Measurements from ENCODE around the gene SUGCT.
"Not testable (repeated sequence)": the region's sequence is repeated elsewhere in the genome, so short reads cannot be mapped to it uniquely, and the experiment has no call there.

The SUGCT gene

DNA sequence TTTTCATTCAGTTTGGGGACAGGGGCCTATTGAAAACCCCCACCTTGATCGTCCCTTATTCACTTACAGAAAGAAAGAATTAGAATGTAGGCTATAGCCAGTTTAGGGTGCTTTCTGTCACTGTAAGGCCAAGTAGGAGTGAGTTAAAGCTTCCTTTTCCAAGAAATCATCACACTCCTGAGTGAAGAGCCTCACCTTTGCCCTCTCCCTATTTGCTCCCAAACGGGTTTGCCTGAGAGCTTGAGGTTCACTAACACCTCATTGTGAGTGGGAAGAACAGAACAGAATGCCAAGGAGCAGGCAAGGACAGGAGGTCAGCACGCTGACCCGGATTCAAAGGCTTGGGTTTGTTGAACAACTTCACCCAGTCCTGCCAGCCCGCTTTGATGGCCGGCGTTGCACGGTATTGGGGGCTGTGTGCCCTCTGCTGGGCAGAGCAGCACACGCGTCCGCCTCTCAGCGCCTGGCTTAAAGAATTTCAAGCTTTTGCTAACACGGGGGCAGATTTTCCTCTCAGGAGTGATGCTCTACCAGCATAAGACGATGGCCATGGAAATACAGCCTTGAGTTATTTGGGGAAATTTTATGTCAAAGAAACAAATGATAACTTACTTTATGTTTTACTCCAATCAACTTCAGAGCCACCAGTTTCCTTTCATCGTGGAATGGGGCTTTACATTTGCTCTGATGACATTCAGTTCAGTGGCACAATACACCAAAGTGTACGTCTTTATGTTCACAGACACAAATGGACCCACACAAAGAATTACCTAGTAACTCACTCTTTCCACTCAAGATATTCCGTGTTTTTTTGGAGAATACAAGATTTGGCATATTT, 470.0 kb downstream of the SUGCT start:
- no peak for DNase-seq (ENCODE audit: extremely low read depth in 1 of 2, low read depth in 1 of 2)

DNA sequence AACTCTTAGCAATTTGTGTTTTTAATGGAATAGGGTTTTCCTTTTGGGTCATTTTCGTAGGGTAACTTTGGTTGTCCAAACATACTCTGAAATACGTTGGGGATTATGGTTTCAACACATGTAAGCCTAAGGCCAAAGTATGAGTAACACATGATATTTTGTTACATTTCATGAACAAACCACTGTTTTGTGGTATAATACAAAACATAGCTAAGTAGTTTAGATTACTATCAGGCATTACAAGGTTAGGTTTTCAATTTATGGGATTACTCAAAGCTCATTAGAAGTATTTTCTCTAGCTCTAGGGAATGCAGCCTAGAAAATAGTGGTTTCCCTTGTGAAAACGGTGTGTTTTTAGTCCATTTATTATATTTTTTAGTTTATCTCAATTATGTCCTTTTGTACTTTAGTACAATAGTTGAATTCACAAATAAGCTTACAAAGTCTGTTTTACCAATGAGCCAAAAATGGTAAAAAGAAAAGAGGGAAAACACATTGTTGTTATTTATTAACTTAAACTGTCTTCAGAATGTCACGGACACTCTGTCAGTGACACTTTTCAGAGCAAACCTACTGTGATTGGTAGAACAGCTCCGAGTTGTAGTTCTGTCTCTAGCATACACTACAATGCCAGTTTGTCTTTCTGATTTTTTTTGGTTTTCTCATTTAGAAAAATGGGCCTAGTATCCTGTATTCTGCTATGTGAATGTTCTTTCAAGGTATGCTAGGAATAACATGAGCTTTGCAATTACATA, 473.7 kb downstream of the SUGCT start:
- DNase-seq (ENCODE audit: extremely low read depth in 1 of 2, low read depth in 1 of 2) = no peak

DNA sequence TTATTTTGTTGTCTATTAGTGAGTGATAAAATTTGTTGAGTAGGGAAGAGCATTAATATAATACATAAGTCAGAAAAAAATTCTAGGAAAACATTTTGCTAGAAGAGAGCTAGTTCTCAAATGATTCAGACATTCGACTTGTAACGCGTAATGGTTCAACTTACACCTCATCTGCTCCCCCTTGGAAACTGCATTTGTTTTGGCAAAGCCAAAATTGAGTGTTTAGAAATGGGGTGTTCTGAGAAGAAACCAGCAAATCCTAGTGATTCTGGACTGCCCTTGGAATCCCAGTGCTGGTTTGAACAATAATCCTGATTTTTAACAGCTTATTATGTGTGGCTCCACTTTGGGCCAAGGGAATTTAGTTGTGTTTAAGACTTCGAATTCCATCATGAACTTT, 475.7 kb downstream of the SUGCT start:
- no peak for DNase-seq (ENCODE audit: extremely low read depth in 1 of 2, low read depth in 1 of 2)

DNA sequence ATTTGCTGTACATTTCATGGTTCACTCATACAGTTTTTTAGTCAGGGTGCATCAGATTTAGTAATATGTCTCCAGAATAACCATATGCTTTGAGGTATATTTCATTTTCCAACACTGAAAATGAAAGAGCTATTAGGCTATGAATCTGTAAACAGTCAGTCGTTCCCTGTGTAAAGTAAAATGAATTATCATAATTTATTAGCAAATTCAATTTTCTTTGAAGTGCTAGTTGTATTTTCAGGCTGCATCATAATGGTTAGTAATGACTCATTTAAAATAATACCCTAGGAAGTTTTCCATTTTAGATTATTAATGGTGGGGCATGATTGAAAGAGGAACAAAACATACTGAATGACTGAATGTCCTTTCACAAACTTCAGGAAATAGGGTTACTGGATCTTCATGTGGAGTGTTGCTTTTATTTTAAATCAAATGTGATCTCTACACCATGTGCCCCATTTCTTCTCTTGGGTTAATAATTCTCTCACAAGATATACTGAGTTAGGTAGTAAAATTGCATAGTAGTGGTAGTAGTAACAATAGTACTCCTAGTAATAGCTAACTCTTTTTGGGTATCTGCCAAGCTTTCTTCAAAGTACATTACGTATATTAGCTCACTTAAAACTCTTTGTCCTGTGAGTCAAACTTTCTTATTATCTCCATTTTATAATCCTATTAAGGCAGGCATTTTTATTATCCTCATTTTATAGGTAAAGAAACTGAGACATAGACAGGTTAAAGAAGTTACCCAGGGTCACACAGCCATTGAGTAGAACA, 476.5 kb downstream of the SUGCT start:
- no peak for DNase-seq (ENCODE audit: extremely low read depth in 1 of 2, low read depth in 1 of 2)

DNA sequence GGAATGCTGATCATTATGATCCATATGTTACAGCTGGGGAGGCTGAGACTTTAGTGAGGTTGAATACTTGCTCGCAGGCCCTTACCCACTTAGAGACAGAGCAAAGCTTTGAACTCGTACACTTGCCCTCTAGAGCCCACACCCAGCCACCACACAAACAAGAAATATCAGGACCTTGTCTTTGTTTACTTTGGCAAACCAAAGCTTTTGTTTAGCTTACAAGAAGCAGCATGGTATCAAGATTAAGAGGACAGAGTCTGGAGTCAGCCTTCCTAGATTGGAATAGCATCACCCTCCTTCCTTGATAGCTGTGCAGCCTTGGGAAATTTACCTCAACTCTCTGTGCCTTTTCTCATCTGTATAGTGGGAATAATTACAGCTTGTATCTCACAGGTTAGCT, 477.5 kb downstream of the SUGCT start:
- no peak for DNase-seq (ENCODE audit: extremely low read depth in 1 of 2, low read depth in 1 of 2)

DNA sequence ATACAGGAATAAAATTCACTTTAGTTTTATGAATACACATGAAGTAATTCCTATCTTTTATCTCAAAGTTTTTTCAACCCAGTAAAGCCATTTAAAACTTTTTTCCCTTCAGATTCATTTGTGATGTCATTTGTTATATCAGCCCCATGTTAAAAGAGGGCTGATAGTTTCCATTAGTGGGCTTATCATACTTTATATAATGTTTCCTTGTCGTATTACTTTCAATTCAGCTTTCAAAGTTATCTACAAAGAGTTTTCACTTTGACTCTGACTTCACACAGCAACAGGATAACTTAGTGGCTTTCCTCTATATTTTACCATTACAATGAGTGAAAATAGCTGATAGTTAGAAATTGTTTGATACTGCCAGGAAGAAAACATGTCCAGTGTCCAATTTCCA, 484.8 kb downstream of the SUGCT start:
- DNase-seq (ENCODE audit: extremely low read depth in 1 of 2, low read depth in 1 of 2) = no peak

DNA sequence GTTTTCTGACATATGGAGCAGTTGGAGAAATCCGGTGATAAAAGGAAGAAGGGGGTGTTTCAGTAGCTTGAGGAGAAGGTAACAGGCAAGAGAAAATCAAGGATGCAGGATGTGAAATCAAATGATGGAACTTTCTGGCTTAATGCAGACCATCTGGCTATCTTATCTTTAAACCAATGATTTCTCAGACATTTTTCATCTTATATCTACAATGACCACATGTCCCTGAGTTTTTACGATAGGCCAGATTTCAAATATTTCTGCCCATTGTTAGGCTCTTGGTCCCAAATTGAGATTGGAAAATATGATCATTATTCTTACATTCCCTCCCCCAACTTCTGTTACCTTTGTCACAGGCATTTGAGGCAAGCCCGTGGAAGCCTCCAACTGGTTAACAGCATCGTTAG, 486.8 kb downstream of the SUGCT start:
- no peak for DNase-seq (ENCODE audit: extremely low read depth in 1 of 2, low read depth in 1 of 2)

DNA sequence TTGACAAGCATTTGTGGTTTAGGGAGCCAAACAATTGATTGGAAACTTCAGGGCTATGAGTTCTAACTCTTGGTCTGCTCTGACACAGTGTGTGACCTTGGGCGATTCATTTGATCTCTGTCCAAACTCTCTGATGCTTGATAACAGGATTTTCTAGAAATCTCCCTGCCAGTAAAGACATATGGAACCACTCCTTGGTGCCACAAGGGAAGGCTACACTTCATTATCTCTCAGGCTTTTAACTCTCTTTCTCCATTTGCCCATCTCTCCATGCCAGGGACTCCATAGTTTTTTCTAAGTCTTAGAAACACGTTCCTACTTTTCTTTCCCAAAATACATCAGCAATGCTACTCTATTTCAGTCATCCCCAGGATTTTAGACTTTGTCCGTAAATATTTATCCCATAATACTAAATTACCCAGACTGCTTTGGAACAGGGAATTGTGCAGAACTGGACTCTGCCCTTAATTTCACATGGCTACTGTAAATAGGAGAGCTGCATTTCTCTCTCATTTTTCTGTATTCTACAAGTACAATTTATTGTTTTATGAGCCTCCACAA, 488.2 kb downstream of the SUGCT start:
- DNase-seq (ENCODE audit: extremely low read depth in 1 of 2, low read depth in 1 of 2) = no peak

DNA sequence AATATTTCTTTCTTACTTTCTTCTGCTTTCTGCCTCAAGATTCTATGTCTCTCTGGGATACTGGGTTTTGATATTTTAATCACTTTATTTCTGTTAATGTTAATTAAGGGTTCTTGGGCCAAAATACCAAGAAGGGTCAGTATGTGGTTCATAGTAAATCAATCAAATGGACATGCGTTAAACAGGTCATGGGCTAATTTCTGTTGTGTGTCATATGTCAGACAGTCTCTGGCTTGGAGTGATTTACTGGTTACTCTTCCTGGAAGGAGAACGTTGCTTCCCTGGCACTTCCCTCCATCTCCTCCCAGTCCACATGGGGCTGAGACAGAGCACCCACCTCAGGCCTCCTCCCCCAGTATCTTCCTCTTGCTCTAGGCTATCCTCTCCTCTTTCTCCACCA, 489.1 kb downstream of the SUGCT start:
- DNase-seq (ENCODE audit: extremely low read depth in 1 of 2, low read depth in 1 of 2) = no peak

DNA sequence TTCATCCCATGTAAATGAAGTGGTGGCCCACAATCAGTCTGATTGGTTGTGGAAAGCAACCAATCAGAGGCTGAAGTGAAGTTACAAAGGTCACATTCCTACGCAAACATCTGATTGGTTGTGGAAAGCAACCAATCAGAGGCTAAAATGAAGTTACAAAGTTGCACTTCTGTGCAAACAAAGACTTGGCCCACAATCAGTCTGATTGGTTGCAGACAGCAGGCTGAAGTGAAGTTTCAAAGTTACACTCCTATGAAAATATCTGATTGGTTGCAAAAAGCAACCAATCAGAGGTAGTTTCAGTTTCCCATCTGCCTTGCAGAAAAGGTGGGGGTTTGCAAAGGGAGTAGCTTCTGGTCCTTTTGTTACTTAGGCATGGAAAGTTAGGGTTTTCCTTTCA, 492.6 kb downstream of the SUGCT start:
- DNase-seq (ENCODE audit: extremely low read depth in 1 of 2, low read depth in 1 of 2) = not testable (repeated sequence)

DNA sequence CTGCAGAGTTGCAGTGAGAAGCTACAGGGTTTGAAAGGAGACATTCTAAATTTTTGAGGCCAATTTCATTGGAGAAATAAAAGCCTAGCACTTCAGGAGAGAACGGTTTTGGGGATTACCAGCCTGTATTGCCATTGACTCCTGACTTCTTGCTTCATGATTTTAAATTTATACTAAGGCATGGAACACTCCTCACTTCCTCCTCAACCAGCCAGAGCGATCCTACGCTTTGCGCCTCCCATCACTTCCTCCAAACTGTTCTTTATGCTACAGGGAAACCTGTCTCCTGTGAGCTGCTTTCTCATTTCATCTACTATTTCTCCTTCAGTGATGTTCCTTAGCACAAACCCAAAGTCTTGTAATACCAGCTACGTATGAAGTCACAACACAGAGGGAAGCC, 495.1 kb downstream of the SUGCT start:
- DNase-seq (ENCODE audit: extremely low read depth in 1 of 2, low read depth in 1 of 2) = no peak

DNA sequence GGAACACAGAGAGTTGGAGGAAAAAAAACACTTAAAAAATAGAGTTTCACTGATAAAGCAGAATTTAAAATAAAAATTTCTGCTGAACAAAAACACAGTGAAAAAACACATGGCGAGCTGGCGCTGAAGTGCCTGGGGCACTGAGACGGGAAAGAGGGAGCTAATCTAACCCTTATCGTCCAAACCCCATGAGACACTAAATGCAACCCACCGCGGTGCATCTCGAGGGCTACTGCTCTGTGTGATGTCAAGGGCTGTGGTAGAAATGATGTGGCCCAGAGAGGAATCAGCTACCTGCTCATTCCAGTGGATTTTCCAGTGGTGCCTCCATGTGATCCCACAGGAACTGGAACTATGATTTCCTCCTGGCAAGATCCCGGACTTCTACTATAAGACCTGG, 499.3 kb downstream of the SUGCT start:
- DNase-seq (ENCODE audit: extremely low read depth in 1 of 2, low read depth in 1 of 2) = no peak

DNA sequence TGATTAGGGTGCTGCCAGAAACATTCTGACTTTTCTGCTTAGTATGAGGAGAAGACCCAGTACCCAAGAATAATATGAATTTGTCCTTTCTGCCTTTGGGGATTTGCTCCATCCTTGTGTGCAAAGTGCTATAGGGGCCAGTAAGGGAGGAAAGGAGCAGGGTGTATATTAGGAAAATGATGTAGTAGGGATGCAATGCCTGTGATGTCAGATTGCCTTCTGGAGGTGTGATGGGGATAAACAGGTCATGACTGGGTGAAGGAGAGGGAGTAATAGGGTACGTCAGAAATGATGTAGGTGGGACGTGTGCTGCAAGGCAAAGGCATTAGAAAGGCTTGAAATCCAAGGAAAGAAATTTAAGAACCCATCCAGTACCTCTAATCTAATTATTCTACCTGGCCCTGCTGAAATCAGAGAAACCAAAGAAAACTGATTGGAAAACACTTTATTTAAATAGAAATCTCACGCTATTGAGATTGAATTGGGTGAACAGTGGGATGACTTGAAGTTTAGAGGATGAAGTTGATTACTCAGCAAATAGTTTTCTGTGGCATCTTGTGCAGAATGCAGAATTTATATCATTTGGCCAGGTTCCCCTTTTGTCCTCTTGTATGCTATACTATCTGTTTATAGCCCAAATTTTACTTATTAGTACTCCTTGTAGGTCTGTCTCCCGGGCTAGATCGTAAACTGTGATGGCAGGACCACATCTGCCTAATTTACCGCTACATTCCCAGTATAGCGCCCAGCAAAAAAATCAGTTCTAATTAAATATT, 503.9 kb downstream of the SUGCT start:
- DNase-seq (ENCODE audit: extremely low read depth in 1 of 2, low read depth in 1 of 2) = no peak

DNA sequence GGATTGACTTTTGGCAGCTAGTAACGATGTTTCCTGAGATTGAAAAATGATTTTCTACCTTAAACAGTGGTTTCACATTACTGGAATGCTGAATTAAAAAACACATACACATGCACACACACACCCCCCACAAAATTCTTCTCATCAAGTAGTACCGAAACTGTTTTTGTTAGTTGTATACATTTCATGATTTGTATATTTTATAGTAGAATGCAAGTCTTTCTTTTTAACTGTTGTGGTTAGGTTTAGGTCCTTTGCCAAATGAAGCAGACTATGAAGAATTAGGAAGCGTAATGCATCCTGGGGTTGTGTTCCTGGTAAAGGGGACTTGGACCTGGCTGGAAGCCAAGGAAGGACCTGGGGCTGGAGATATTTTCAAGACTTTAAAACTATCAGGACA, 505.8 kb downstream of the SUGCT start:
- DNase-seq (ENCODE audit: extremely low read depth in 1 of 2, low read depth in 1 of 2) = no peak

DNA sequence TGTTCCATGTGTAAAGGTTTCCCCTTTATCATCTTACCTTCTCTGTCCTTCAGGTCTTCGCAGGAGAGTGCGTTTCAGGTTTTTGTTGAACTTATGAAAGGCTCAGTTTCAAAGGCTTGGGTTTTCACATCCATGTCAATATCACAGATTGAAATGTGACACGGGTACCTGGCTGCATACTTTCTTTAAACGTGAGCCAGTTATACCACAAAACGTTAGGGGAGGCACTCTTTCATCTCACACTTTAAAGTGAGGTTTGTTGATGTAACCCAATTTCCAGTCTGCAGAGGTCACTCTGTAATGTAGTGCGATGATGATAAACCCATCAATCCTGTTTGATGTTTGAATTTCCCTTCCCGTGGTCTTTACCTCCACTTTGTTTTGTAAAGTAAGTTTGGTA, 506.9 kb downstream of the SUGCT start:
- no peak for DNase-seq (ENCODE audit: extremely low read depth in 1 of 2, low read depth in 1 of 2)

DNA sequence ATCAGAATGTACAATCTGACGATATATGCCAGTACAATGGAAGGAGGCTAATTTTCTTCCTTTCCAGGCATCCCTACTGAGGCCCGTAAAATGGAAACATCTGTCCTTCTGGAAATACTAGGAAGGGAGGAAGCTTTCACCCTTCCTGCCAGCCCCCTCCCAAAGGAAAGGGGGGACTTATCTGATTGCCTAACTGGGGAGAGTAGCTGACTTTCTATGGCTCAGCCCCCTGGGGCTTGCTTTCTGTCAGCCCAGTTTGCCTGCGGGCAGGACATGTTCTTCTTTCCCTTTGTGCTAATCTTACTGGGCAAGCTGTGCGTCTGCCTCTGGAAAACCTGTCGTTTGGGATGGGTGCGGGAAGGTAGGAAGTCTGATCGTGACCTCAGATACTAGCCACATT, 508.9 kb downstream of the SUGCT start:
- DNase-seq (ENCODE audit: extremely low read depth in 1 of 2, low read depth in 1 of 2) = no peak

DNA sequence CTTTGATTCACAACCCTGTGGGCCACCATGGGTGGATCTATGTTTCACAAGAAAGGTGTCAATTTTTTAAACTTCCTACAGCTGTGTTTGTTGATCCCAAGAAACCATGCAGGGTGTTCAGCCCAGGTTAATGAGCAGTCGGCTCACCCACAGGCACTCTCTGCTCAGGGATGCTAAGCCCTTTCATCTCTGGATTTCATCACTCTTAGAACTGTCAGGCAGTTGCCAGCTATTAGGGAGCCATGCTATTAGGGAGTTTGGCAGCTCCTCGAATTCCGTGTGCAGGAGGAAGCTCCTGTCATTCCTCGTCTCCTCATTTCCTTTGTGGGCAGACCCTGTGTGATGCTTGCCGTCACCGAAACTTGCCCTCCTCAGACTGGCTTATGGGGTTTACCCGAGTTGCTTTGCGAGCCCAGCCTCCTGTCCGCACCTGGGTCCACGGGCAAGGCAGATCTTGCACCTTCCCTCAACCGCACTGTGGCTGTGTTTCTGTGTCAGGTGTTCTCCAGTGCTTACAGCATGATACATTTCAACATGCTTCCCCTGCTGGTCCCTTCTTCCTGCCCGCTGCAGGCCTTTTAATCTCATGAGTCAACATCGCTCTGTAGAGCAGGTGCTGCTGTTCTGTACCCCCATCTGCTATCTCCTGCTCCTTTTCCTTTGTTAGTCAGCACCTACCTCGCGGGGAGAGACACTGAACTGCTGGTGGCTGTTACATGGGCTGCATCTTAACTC, 509.8 kb downstream of the SUGCT start:
- DNase-seq (ENCODE audit: extremely low read depth in 1 of 2, low read depth in 1 of 2) = no peak

DNA sequence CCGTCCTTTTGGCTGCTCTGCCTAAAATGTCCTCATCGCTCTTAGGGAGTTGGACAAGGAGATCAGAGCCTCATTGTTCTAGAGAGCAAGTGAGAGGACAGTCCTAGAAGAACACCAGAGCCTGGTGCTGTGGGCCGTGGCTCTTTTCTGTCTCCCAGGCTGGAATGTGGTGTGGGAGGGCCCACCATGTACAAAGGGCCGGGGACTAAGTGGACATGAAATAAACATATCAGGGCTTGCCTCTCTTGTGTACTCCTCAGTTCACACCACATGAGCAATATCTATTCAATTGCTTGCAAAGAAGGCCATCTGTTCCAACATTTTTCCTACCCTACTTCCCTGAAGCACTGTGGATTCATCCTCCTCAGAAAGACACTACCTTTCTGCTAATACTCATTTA, 510.4 kb downstream of the SUGCT start:
- no peak for DNase-seq (ENCODE audit: extremely low read depth in 1 of 2, low read depth in 1 of 2)

DNA sequence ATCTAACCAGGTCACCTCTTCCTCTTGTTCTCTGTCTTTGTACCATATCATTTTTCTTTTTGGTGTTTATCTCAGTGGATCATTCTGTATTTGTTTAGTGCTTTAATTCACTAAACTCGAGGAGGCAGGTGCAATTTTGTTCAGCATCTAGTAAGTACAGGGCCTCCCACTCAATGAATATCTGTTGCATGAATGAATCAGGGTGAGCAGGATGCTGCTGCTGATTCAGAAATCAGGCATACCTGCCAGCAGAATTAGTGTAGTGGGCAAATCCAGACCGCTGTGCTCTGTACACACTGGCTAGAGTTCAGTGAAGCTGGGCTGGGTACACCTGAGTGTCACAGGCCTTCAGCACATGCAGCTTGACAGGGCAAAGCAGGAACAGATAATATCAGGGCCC, 511.9 kb downstream of the SUGCT start:
- DNase-seq (ENCODE audit: extremely low read depth in 1 of 2, low read depth in 1 of 2) = no peak

DNA sequence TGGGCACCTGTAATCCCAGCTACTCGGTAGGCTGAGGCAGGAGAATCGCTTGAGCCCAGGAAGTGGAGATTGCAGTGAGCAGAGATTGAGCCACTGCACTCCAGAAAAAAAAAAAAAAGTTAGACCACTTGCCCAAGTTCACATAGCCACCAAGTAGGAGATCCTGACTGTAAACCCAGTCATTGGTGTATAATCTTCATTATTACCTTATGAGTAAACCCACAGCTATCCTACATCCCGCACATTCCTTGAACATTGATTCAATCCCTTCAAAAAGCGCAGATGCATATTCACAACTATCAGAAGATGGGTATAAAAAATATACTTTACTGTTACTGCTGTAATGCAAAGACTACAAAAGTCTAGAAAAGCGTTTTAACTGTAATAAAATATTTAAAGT, 512.9 kb downstream of the SUGCT start:
- no peak for DNase-seq (ENCODE audit: extremely low read depth in 1 of 2, low read depth in 1 of 2)

Measured in activated CD8-positive, alpha-beta memory T cell treated with anti-CD3 and anti-CD28 coated beads for 1 hour (primary cell).